ENCODE results near the gene POMGNT1.

Gene POMGNT1

DNA sequence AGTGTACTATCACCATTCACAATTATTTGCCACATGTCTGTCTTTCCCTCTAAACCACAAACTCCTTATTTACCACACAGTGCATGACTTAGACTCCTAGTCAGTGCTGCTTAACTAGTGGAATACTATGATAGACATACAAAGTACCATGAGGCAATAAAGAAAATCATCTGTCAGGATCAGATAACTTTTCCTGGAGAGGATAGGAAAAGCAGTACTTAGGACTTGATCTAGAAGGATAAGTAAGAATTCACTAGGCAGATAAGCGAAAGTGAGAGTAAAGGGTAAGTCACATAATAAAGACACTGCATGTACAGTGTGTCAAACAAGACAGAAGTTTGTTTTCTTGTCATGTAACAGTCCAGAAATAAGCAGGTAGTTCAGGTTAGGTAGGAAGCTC is 44.5 kb downstream of the POMGNT1 start:
- TF ChIP-seq CTCF (IDR thresholded peaks at IDR 0.05; ENCODE audit: control insufficient read depth, extremely low read depth, insufficient read depth) = no peak
- no peak overlapping the region for H3K4me3 ChIP-seq (ENCODE audit: low read depth, low read length)
- DNase-seq (ENCODE audit: low read depth) = no peak

GRCh38 chr1:46153228-46153627 is 45.0 kb downstream of the POMGNT1 start:
- no peak for TF ChIP-seq CTCF (IDR thresholded peaks at IDR 0.05; ENCODE audit: control insufficient read depth, extremely low read depth, insufficient read depth)
- DNase-seq (ENCODE audit: low read depth) = no peak
- H3K4me3 ChIP-seq (ENCODE audit: low read depth, low read length) = no peak overlapping the region

GRCh38 chr1:46152016-46152415 is 46.2 kb downstream of the POMGNT1 start:
- no peak for TF ChIP-seq CTCF (IDR thresholded peaks at IDR 0.05; ENCODE audit: control insufficient read depth, extremely low read depth, insufficient read depth)
- no peak for DNase-seq (ENCODE audit: low read depth)
- no peak overlapping the region for H3K4me3 ChIP-seq (ENCODE audit: low read depth, low read length)

DNA sequence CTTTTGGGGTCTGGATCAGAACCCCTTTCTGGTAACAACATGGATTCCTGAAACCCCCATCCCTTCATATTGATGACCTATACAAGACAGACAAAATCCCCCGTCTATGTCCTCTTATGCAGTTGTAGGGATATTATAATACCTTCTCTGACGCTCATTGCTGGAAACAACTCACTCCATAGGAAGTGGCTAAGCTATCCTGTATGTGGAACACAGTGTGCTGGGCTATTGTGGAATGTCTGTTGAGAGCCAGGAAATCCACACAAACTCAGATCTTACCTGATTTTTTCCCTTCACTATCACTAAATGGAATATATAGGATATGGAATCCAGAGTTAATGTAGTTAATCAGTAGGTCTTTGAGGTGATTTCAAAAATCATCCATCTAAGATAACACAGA is 48.1 kb downstream of the POMGNT1 start:
- TF ChIP-seq CTCF (IDR thresholded peaks at IDR 0.05; ENCODE audit: control insufficient read depth, extremely low read depth, insufficient read depth) = no peak
- no peak for DNase-seq (ENCODE audit: low read depth)
- no peak overlapping the region for H3K4me3 ChIP-seq (ENCODE audit: low read depth, low read length)

DNA sequence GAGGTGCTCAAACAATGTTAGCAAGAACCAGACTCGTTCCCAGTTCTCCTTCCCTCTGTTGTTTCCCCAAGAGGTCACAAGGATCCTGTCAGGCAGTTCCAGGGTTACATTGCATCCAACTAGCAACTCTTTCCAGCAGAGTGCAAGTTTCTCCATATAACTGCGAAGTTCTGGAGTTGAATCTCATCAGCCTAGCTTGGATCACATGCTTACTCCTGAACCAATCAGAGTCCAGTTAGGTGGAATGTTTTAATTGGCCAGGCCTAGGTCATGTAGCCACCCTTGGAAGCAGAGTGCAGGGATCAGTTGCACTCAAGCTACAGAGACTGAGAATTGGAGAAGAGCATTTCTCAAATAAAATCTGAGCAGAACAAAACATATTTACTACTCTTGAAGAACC is 49.9 kb downstream of the POMGNT1 start:
- TF ChIP-seq CTCF (IDR thresholded peaks at IDR 0.05; ENCODE audit: control insufficient read depth, extremely low read depth, insufficient read depth) = no peak
- DNase-seq (ENCODE audit: low read depth) = no peak

More for the DNA sequence above, 49.9 kb downstream of the POMGNT1 start:
- no peak overlapping the region for H3K4me3 ChIP-seq (ENCODE audit: low read depth, low read length)
